HG03103 (cell line): ENCODE measurements around the gene ARMC2.
"Not testable (repeated sequence)": the region's sequence is repeated elsewhere in the genome, so short reads cannot be mapped to it uniquely, and the experiment has no call there.

Source experiments
- ATAC-seq: cut with Tn5 transposase; IDR thresholded peaks from one replicate; pipeline ENCODE4 v1.9.1; 2021; ENCODE audit warnings: low read depth; ENCODE audit not compliant: unreplicated experiment

ARMC2 gene

GRCh38 chr6:108914235-108915022 is 66.2 kb downstream of the ARMC2 start:
- ATAC-seq = no peak

DNA sequence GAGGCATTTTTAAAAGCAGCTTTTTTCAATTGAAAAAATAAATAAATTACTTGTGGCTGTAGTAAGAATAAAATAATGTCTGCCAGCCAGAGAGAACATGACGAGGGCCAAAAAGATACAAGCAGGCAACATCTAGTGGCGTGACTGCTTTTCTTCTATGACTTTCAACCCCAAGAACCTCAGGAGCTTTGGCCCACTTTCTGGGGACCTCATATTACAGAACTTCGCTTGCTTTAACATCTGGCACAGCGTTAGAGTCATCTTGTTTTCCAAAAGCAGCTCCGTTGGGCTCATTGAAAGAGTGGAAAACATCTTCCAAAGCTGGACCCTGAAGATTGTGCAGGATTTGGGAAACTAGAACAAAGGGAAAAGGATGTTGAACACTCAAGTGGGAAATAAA is 67.0 kb downstream of the ARMC2 start:
- ATAC-seq = no peak

GRCh38 chr6:108916026-108916686 is 67.9 kb downstream of the ARMC2 start:
- no peak for ATAC-seq

DNA sequence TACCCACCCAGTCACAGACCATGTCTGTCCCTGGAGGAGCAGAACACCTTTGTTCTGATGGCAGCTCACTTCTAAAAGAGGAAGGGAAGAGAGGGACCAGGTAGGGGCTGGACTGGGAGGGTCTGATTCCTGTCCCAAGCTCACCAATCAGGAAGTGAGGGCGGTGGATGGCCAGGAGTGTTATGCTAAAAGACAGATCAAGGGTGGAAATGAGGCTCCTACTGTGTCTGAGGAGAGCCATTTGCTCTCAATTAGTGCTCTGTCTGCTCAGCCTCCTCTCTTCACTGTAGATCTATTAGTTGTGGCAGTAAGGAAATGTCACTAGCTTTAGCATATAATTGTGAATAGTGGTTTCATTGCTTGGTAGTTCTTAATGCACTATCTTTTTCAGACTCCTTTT is 72.5 kb downstream of the ARMC2 start:
- ATAC-seq = no peak

- ATAC-seq = no peak
Measured at GRCh38 chr6:108921547-108922361, 73.5 kb downstream of the ARMC2 start.

- no peak for ATAC-seq
Measured at GRCh38 chr6:108922499-108922898, 74.3 kb downstream of the ARMC2 start.

DNA sequence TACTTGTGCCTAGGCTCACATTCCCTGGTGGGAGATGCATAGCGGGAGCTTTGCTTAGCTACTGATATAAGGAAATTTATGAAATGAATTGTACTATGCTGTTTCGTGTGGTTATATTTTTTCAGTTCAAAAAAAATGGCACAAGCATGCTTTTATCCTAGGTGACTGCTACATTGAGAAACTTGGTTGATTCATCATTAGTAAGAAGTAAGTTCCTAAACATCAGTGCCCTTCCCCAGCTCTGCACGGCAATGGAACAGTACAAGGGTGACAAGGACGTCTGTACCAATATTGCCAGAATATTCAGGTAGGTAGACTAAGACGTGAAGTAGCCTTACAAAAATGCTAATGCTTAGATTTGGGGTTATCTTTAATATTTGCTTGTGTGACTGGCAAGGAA is 79.7 kb downstream of the ARMC2 start:
- no peak for ATAC-seq

DNA sequence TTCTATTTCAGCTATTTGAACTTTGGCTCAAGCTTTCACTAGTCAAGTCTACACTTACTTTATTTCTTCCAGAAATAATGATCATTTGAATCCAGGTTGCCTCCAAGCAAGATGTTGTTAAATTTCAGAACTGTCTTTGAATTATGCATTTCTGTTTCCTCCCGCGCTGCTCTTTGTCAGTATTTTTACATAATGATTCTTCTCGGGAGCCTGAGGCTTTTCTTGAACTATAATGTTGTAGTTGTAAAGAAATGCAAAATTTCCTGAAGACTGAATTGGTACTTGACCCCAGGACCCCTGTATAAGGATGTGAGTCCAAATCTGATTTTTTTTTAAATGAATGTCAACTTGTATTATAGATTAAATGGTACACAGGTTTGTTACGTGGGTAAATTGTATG is 80.4 kb downstream of the ARMC2 start:
- ATAC-seq = no peak

GRCh38 chr6:108931090-108931489 is 82.9 kb downstream of the ARMC2 start:
- not testable (repeated sequence) for ATAC-seq

DNA sequence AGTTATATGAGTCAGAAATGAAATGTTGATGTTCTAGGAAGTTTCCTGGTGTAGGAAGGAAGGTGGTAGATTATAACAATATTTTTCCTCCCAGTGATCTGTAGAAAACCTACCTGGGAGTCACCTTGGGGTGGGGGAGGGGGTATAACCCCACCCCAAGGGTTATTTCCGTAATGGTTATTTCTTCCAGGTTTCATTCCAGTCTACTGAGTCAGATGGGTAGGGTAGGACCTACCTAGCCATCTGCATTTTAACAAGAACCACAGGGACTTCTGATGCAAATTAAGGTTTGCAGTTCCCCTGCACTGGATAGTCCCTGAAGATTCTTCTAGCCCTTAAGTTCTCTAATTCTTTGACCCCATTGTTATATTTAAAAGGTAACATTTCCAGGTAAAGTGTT is 88.9 kb downstream of the ARMC2 start:
- ATAC-seq = no peak

DNA sequence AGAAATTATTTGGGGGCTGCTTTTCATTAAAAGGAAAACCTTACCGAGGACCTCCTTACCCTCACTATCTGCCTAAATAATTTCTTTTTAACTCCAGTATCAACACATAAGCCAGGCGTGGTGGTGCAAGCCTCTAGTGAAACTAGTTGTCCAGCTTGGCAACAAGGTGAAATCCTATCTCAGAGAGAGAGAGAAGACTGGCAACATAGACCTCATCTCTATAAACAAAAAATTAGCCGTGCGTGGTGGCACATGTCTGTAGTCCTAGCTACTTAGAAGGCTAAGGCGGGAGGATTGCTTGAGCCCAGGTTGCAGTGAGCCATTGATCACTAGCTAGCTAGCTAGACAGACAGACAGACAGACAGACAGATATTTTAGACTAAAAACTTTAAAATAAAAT is 92.5 kb downstream of the ARMC2 start:
- ATAC-seq = no peak

DNA sequence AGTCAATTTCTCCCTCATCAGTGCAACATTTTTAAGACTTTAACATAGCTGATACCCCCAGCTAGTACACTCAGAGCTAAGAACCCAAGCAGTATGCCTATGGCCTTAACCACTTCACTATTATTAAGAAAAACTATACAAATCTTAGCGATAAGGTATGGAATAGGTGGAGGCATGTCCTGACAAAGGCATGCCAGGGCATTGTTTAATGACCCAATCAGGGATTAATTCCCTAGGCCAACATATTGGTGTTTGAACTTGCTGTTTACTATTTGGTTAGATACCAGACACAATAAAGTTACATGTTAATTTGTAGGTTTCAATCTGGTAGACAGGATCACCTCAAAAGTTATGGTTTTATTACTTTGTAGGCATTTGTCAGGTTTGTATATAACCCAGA is 93.1 kb downstream of the ARMC2 start:
- no peak for ATAC-seq

DNA sequence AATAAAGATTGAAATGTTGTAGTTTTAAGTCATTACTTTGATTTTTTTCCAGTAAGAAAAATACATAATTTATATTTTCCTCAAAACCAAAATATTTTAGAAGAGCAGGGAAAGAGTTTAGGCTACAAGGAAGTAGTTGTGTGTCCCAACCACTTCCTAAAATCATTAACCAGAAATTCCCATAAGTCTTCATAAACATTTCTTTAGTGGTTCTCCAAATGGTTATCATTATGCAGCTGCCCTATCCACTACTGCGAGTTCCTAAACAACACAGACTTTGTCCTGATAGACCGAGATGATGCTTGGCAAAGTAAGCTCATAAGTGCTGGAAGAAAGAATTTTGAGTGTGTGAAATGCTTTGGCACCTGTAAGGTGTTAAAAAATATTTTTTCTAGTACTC is 93.6 kb downstream of the ARMC2 start:
- ATAC-seq = no peak

DNA sequence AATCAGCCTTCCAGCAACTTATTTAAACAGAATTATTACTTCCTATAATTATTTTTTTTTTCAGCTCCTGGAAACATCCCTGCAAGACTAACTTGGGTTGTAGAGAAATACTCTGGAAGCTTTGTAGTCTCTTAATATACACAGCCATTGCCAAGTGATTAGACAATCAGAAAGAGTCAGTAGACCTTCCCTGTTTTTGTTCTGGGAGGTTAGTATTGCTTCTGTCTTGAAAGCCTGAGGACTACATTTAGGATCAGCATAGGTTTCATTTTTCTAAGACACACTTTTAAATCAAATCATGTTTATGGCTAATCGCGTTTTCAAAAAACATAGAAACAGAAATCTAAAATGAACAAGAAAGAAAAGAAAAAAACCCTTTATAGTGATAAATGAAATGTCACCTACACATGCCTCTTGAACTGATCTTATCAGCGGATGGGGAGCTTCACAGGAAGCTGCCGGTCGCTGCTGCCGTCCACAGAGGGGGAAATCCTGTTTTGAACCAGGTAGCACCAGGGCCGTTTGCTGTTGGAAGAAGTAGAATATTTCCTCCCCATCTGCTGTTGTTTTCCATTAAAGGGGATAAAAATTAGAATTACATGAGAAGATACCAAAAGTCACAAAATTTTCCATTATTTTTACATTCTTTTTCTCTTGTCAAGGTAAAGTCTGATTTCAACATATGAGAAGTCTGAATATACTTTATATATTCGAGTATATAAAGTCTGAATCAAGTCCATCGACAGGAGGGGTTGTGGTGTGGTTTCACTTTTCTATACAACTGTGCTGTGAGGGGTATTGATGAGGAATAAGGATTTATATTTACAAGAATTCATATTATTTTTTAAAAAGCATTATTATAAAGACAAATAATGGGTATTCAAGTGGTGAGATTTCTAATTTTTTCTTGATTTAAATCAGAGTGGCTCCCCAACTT is 94.6 kb downstream of the ARMC2 start:
- ATAC-seq = no peak

- ATAC-seq = no peak
Measured at GRCh38 chr6:108944071-108944470, 95.8 kb downstream of the ARMC2 start.

DNA sequence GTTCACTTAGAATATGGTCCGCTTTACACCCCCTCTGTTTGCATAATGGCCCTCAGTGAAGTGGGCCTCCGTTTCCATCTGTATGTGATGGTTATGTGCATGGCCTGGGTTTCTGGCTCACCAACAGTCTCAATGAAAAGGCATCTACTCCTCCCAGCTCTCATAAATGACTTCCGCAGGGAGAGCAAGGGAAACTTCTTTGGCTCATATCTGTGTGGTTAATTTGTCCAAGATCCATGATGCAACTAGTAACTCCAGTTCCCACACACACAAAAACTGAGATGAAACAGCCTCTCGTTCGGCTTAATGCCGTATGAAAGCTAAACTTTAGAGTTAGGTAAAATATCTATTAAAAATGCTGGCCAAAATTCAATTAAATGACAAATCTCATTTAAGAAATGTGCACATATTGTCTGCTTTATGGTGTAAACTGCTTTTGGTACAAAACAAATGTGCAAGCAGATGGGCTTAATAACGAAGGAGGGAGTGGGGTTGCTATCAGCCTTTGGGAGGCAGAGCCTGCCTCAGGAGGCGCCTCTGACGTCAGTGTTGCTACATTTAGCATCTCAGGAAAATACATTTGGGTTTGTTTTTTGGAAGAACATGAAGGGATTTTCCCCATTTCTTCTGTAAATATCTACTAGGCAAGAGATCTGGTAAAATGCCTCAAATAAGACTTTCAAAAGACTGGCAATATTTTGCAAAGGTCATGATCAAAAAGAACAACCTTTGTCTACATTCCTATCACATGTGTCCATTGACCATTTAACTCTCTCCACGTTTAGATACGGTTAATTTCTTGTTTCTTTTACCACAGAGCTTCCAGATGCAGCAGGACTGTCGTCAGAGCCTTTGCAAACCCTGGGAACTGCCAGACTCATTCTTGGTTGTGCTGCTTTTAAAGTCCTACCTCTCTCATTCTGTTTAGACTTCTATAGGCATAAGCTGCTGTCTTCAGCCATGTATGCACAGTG is 96.8 kb downstream of the ARMC2 start:
- no peak for ATAC-seq

DNA sequence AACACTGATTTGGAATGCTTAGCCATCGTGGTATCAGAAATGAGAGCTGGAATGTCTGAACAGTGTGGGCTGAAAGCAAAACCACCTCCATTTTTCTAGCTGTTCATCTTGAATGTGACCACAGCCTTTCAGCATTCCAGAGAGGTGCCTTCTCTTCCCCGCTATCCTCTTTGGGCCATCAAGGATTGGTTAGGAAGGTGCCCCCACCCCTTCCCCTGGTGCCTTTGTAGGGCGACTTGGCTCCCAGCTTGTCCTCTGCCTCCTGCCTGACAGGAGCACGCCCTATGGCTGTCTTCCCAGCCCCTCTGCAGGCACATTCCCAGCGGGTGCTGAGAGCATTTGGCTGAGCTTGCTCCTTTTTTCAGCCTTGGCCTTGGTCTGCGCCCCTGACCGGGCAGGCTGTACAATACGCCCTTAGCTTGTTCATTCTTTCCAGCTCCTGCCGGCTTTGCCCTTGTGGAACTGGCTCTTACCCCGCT is 97.5 kb downstream of the ARMC2 start:
- no peak for ATAC-seq

DNA sequence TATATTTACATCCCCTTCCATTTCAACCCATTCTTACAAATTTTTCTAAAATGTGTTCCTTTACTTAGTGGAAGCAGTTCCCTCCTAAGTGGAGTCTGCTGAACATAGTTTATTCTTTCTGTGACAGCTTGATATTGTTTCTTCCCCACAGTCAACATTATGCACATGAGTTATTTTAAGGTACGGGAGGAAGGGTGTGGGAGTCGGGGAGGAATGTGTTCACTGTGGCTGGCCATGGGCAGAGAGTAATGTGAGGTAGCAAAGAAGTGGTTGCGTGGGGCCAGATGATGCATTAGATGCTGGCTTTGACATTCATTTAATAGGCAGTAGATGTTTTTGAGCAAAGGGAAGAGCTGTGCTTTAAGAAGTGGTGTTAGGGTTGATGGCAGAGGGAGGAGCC is 98.5 kb downstream of the ARMC2 start:
- ATAC-seq = no peak
